HepG2 (cell line): Measurements from ENCODE around the gene FRMD4B. TPM values are rescaled to one million over a fixed set of nuclear protein-coding genes. Genes with fewer than 3 reads are reported as not detected.
A peak's percentile ranks its signal among the peaks of the same experiment; 100 is the strongest.

Source experiments
- BCL6 ChIP-seq: IDR thresholded peaks from 2 replicates; pipeline ENCODE4 v1.6.1; 2016; ENCODE audit warnings: missing genetic modification reagents, missing compliant biosample characterization
- CEBPB ChIP-seq: IDR thresholded peaks from 2 replicates; pipeline ENCODE4 v1.6.1; 2011; ENCODE audit warnings: low read depth, low read length, improper control_type of control experiment, borderline replicate concordance
- CENPT ChIP-seq: sonication (generic); formaldehyde crosslinking; IDR thresholded peaks from 2 replicates; pipeline ENCODE4 v1.8.0; 2022; ENCODE audit warnings: low read depth, mild to moderate bottlenecking, moderate library complexity, missing genetic modification reagents
- ELF1 ChIP-seq: sonication (generic); formaldehyde crosslinking; IDR thresholded peaks from 2 replicates; pipeline ENCODE4 v1.4.0; 2020; ENCODE audit warnings: missing genetic modification reagents
- IKZF1 ChIP-seq: fragments of 450-650 bp; IDR thresholded peaks from 2 replicates; pipeline ENCODE4 v1.7.1; 2016
- PRPF4 ChIP-seq: fragments of 200-400 bp; formaldehyde crosslinking; IDR thresholded peaks from 2 replicates; pipeline ENCODE4 v1.6.1; 2016; ENCODE audit warnings: low read length, low read depth; ENCODE audit not compliant: poor library complexity, severe bottlenecking
- PTBP1 ChIP-seq: fragments of 200-400 bp; formaldehyde crosslinking; IDR thresholded peaks from 2 replicates; pipeline ENCODE4 v1.6.1; 2018; ENCODE audit warnings: low read length, low read depth; ENCODE audit not compliant: poor library complexity, severe bottlenecking
- RFXANK ChIP-seq: IDR thresholded peaks from 2 replicates; pipeline ENCODE4 v1.6.1; 2016
- SOX13 ChIP-seq, 3 experiments: fragments of 450-650 bp in 1 of 3; sonication (generic) in 1 of 3; formaldehyde crosslinking in 1 of 3; IDR thresholded peaks in 2 of 3; conservative IDR thresholded peaks in 1 of 3; 2 replicates each; pipeline versions ENCODE4 v1.5.0 to v1.6.1; 2016 to 2020; ENCODE audit warnings: antibody characterized with exemption in 1 of 3, mild to moderate bottlenecking in 1 of 3, missing compliant biosample characterization in 1 of 3, missing genetic modification reagents in 1 of 3, moderate library complexity in 1 of 3
- ZFP36L1 ChIP-seq: sonication (generic); formaldehyde crosslinking; IDR thresholded peaks from 2 replicates; pipeline ENCODE4 v1.8.0; 2022; ENCODE audit warnings: mild to moderate bottlenecking, missing genetic modification reagents, moderate library complexity
- ZFP62 ChIP-seq: sonication (generic); formaldehyde crosslinking; IDR thresholded peaks from 2 replicates; pipeline ENCODE4 v1.4.0; 2020; ENCODE audit warnings: missing genetic modification reagents
- ZNF33B ChIP-seq: sonication (generic); formaldehyde crosslinking; IDR thresholded peaks from 2 replicates; pipeline ENCODE4 v1.5.1; 2020; ENCODE audit warnings: mild to moderate bottlenecking, missing genetic modification reagents
- ZNF354B ChIP-seq: sonication (generic); formaldehyde crosslinking; IDR thresholded peaks from 2 replicates; pipeline ENCODE4 v1.8.0; 2022; ENCODE audit warnings: mild to moderate bottlenecking, missing genetic modification reagents
- ZSCAN31 ChIP-seq: sonication (generic); formaldehyde crosslinking; IDR thresholded peaks from 2 replicates; pipeline ENCODE4 v1.5.0; 2020; ENCODE audit warnings: low read depth, mild to moderate bottlenecking, missing genetic modification reagents
- ZSCAN9 ChIP-seq: IDR thresholded peaks from 2 replicates; pipeline ENCODE4 v1.6.1; 2016; ENCODE audit warnings: borderline replicate concordance
- polyA plus RNA-seq, 8 experiments: library from polyadenylated mRNA; depleted of rRNA in 3 of 8; stranded (reverse) in 7 of 8; unstranded in 1 of 8; fragments of >200 nt; fragmentation: Illumina TruSeq in 4 of 8; extraction: Trizol in 4 of 8; gene quantifications; 2 replicates each; pipeline versions ENCODE4 v1.2.1 to v1.2.3, GENCODE V29; 2011 to 2016; ENCODE audit warnings: low read depth in 4 of 8, missing spikeins in 1 of 8, mixed read lengths in 1 of 8; ENCODE audit not compliant: insufficient read depth in 1 of 8
- total RNA-seq, 5 experiments: library from RNA; depleted of rRNA; stranded (reverse); fragments of >200 nt; fragmentation: Illumina TruSeq; extraction: Trizol; gene quantifications; 2 replicates each; pipeline ENCODE4 v1.2.3, GENCODE V29; 2016; ENCODE audit warnings: low read depth in 1 of 5
- TF ChIP-seq, protein P1 (sequence below): conservative IDR thresholded peaks from 2 replicates; pipeline ENCODE4 v1.6.1; 2018; ENCODE audit warnings: missing genetic modification reagents

FRMD4B gene
- total and polyA plus RNA-seq, 2 of the 13 experiments (the other 11 are each of a cell fraction or from before 2014, with no cell fraction given), result 3.0 to 3.3 TPM

DNA sequence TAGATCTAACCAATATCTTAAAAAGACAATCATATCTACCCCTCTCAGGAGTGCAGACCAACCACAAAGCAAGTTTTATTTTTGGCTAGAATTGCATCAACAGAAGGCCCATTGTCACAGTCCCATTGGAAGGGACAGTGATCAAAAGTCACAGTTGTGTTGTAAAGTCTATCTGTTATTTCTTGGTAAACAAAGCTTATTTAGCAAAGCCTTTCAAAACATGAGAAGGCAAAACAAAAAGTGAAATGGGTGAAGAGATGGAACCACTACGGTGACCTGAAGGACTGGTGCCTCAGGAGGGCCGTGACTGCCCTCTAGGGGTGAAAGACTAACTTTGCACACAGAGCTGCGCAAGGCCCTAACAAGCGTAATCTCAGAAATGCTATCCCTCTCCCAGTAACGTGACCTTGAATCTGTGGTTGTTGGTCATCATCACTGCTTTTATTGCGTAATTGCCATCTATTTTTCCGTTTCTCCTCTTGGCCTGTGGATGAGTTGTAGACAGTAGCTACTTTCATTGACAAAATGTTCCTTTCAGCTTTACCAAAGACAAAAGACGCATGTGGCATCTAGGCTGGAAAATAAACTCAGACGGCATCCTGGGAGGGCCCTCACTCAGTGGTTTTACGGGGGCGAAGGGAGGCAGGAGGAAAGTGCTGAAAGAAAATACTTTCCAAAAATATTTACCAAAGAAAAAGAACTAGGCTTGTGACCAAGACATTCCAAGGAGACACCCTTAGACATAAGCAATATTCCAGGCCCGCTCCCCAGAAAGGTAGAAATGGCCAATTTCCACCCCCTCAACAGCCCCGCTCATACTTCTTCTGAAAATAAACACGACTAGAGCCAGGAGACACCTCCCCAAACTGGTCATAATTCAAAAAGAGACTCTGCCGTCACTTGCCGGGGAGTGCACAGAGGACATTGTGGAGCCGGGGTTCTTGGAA lies 79.4 kb downstream of the FRMD4B start (continued):
- TF ChIP-seq ZNF354B (CRISPR knock-in tag) (no peak), ZFP62 (CRISPR knock-in tag) (no peak), ELF1 (no peak), SOX13 (IDR thresholded peaks at IDR 0.05) (no peak), SOX13 (CRISPR knock-in tag; conservative IDR thresholded peaks at IDR 0.05 in 1 of 2, IDR thresholded peaks at IDR 0.05 in 1 of 2) (no peak), IKZF1 (no peak), ZSCAN9 (CRISPR knock-in tag) (no peak), ZSCAN31 (CRISPR knock-in tag) (no peak), BCL6 (0 out of 2 replicates have a peak, but pooled peaks have one; percentile 24), ZFP36L1 (CRISPR knock-in tag) (no peak), CEBPB (peak; percentile 97), ZNF33B (CRISPR knock-in tag) (no peak), CENPT (CRISPR knock-in tag) (no peak), PTBP1 (no peak), RFXANK (CRISPR knock-in tag) (no peak), PRPF4 (no peak)
- TF ChIP-seq, protein P1, sequence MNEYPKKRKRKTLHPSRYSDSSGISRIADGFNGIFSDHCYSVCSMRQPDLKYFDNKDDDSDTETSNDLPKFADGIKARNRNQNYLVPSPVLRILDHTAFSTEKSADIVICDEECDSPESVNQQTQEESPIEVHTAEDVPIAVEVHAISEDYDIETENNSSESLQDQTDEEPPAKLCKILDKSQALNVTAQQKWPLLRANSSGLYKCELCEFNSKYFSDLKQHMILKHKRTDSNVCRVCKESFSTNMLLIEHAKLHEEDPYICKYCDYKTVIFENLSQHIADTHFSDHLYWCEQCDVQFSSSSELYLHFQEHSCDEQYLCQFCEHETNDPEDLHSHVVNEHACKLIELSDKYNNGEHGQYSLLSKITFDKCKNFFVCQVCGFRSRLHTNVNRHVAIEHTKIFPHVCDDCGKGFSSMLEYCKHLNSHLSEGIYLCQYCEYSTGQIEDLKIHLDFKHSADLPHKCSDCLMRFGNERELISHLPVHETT, result no peak
